Mononuclear cell (primary cell): ENCODE data around the gene SLC12A6. TPM values are rescaled to one million over a fixed set of nuclear protein-coding genes. Genes with fewer than 3 reads are reported as not detected.

Experiments used
- H3K27me3 ChIP-seq: 2 replicates; pipeline ENCODE4 v1.6.0; 2011; ENCODE audit warnings: low read length, control low read depth; ENCODE audit not compliant: insufficient read depth
- H3K4me1 ChIP-seq: 2 replicates; pipeline ENCODE4 v1.5.1; 2011; ENCODE audit warnings: mild to moderate bottlenecking, low read length, control low read depth; ENCODE audit not compliant: insufficient read depth
- H3K4me3 ChIP-seq: 2 replicates; pipeline ENCODE4 v1.5.1; 2011; ENCODE audit warnings: mild to moderate bottlenecking, low read length, moderate library complexity
- H3K9me3 ChIP-seq: 2 replicates; pipeline ENCODE4 v1.5.1; 2011; ENCODE audit warnings: low read depth, mild to moderate bottlenecking, control low read depth, low read length
- total RNA-seq: library from RNA; depleted of rRNA; stranded (reverse); fragments of >200 nt; gene quantifications from one replicate; pipeline ENCODE4 v1.2.3, GENCODE V29; 2012

Gene SLC12A6
- total RNA-seq, 1 donor: 87.5 TPM

- no peaks in the 10 kb centered on the region for H3K27me3 ChIP-seq
- H3K4me1 ChIP-seq: no peaks in the 10 kb centered on the region
- no peaks in the 10 kb centered on the region for H3K9me3 ChIP-seq
- H3K4me3 ChIP-seq: no peak overlapping the region
Measured at GRCh38 chr15:34271493-34271892, 66.1 kb downstream of the SLC12A6 start.

GRCh38 chr15:34266751-34267150 is 70.8 kb downstream of the SLC12A6 start:
- Histone ChIP-seq H3K9me3 (no peaks in the 10 kb centered on the region), H3K4me1 (no peaks in the 10 kb centered on the region), H3K4me3 (no peak overlapping the region), H3K27me3 (no peaks in the 10 kb centered on the region)

- Histone ChIP-seq H3K27me3 (no peaks in the 10 kb centered on the region), H3K9me3 (no peaks in the 10 kb centered on the region), H3K4me3 (no peak overlapping the region), H3K4me1 (no peaks in the 10 kb centered on the region)
Measured at GRCh38 chr15:34264076-34264475, 73.5 kb downstream of the SLC12A6 start.

- Histone ChIP-seq H3K4me3 (no peak overlapping the region), H3K9me3 (no peaks in the 10 kb centered on the region), H3K27me3 (no peaks in the 10 kb centered on the region), H3K4me1 (no peaks in the 10 kb centered on the region)
Measured at GRCh38 chr15:34262362-34262761, 75.2 kb downstream of the SLC12A6 start.

GRCh38 chr15:34259566-34259965 is 78.0 kb downstream of the SLC12A6 start:
- Histone ChIP-seq H3K9me3 (no peaks in the 10 kb centered on the region), H3K27me3 (no peaks in the 10 kb centered on the region), H3K4me3 (no peak overlapping the region), H3K4me1 (no peaks in the 10 kb centered on the region)

- no peaks in the 10 kb centered on the region for H3K4me1 ChIP-seq
- H3K27me3 ChIP-seq: no peaks in the 10 kb centered on the region
- no peak overlapping the region for H3K4me3 ChIP-seq
- H3K9me3 ChIP-seq: no peaks in the 10 kb centered on the region
Measured at GRCh38 chr15:34258151-34258550, 79.4 kb downstream of the SLC12A6 start.

GRCh38 chr15:34252545-34252944 is 85.0 kb downstream of the SLC12A6 start:
- Histone ChIP-seq H3K27me3 (no peaks in the 10 kb centered on the region), H3K4me3 (no peak overlapping the region)

GRCh38 chr15:34248190-34248589 is 89.4 kb downstream of the SLC12A6 start:
- H3K4me1 ChIP-seq: no peaks in the 10 kb centered on the region
- no peaks in the 10 kb centered on the region for H3K27me3 ChIP-seq
- no peaks in the 10 kb centered on the region for H3K9me3 ChIP-seq

More at GRCh38 chr15:34252545-34252944, 85.0 kb downstream of the SLC12A6 start:
- Histone ChIP-seq H3K9me3 (no peaks in the 10 kb centered on the region), H3K4me1 (no peaks in the 10 kb centered on the region)

GRCh38 chr15:34246276-34246976 is 91.2 kb downstream of the SLC12A6 start:
- Histone ChIP-seq H3K4me1 (no peaks in the 10 kb centered on the region), H3K4me3 (no peak overlapping the region), H3K9me3 (no peaks in the 10 kb centered on the region), H3K27me3 (no peaks in the 10 kb centered on the region)

More at GRCh38 chr15:34248190-34248589, 89.4 kb downstream of the SLC12A6 start:
- H3K4me3 ChIP-seq: no peak overlapping the region

GRCh38 chr15:34243226-34243625 is 94.4 kb downstream of the SLC12A6 start:
- Histone ChIP-seq H3K4me3 (no peak overlapping the region), H3K27me3 (no peaks in the 10 kb centered on the region), H3K9me3 (no peaks in the 10 kb centered on the region), H3K4me1 (no peaks in the 10 kb centered on the region)

GRCh38 chr15:34242331-34242710 is 95.3 kb downstream of the SLC12A6 start:
- no peaks in the 10 kb centered on the region for H3K4me1 ChIP-seq
- no peak overlapping the region for H3K4me3 ChIP-seq
- H3K27me3 ChIP-seq: no peaks in the 10 kb centered on the region
- H3K9me3 ChIP-seq: no peaks in the 10 kb centered on the region

- no peaks in the 10 kb centered on the region for H3K27me3 ChIP-seq
- H3K4me1 ChIP-seq: no peaks in the 10 kb centered on the region
- H3K9me3 ChIP-seq: no peaks in the 10 kb centered on the region
- H3K4me3 ChIP-seq: no peak overlapping the region
Measured at GRCh38 chr15:34241376-34242330, 95.9 kb downstream of the SLC12A6 start.

GRCh38 chr15:34240537-34240936 is 97.0 kb downstream of the SLC12A6 start:
- Histone ChIP-seq H3K9me3 (no peaks in the 10 kb centered on the region), H3K4me1 (no peaks in the 10 kb centered on the region), H3K27me3 (no peaks in the 10 kb centered on the region), H3K4me3 (no peak overlapping the region)

- no peaks in the 10 kb centered on the region for H3K4me1 ChIP-seq
- H3K9me3 ChIP-seq: no peaks in the 10 kb centered on the region
- H3K4me3 ChIP-seq: no peak overlapping the region
- no peaks in the 10 kb centered on the region for H3K27me3 ChIP-seq
Measured at GRCh38 chr15:34239151-34239808, 98.3 kb downstream of the SLC12A6 start.

GRCh38 chr15:34233614-34234013 is 104.0 kb downstream of the SLC12A6 start:
- Histone ChIP-seq H3K4me3 (no peak overlapping the region), H3K27me3 (no peaks in the 10 kb centered on the region), H3K9me3 (no peaks in the 10 kb centered on the region), H3K4me1 (no peaks in the 10 kb centered on the region)
